NCI-H82 treated with DMSO at 0.1 percent for 48 hours (cell line): Measurements from ENCODE around the gene RAC2.

Experiments used
- DNase-seq: peaks from one replicate; lab custom pipeline; 2025; ENCODE audit not compliant: unreplicated experiment; lab: John Stamatoyannopoulos, UW

Gene RAC2

GRCh38 chr22:37190262-37190780, 53.7 kb downstream of the RAC2 start:
- no peak for DNase-seq

GRCh38 chr22:37188901-37189466, 55.1 kb downstream of the RAC2 start:
- DNase-seq, result no peak

- DNase-seq, result no peak
These were observed 55.9 kb downstream of the RAC2 start, which contains the start of gene C1QTNF6 for GRCh38 chr22:37187891-37188761. Gene C1QTNF6 (minus strand): TSS chr22:37188247. CDS start chr22:37188213, 34 bp downstream.

- no peak for DNase-seq
These were observed 56.5 kb downstream of the RAC2 start for GRCh38 chr22:37187552-37187890.

- DNase-seq, result no peak
These were observed 57.0 kb downstream of the RAC2 start for GRCh38 chr22:37186997-37187522.

- peak; percentile 1 for DNase-seq
These were observed 57.7 kb downstream of the RAC2 start for GRCh38 chr22:37186228-37186996.

GRCh38 chr22:37185646-37186227, 58.3 kb downstream of the RAC2 start:
- DNase-seq, result no peak

GRCh38 chr22:37184816-37185541, 59.1 kb downstream of the RAC2 start:
- no peak for DNase-seq

- DNase-seq, result no peak
These were observed 59.7 kb downstream of the RAC2 start for GRCh38 chr22:37184380-37184755.

GRCh38 chr22:37183432-37184379, 60.4 kb downstream of the RAC2 start:
- no peak for DNase-seq

- DNase-seq, result no peak
These were observed 61.2 kb downstream of the RAC2 start for GRCh38 chr22:37182949-37183245.

- no peak for DNase-seq
These were observed 61.7 kb downstream of the RAC2 start for GRCh38 chr22:37182101-37182948.

- DNase-seq, result no peak
These were observed 62.4 kb downstream of the RAC2 start for GRCh38 chr22:37181681-37182080.

GRCh38 chr22:37180531-37181231, 63.4 kb downstream of the RAC2 start:
- no peak for DNase-seq

- no peak for DNase-seq
These were observed 64.2 kb downstream of the RAC2 start for GRCh38 chr22:37179622-37180420.

GRCh38 chr22:37179126-37179470, 65.0 kb downstream of the RAC2 start:
- no peak for DNase-seq
